ENCODE results near the gene OR52E4. TPM values are rescaled to one million over a fixed set of nuclear protein-coding genes. Genes with fewer than 3 reads are reported as not detected.

The OR52E4 gene
- total RNA-seq, 1 donor from 2014 or later: not detected

DNA sequence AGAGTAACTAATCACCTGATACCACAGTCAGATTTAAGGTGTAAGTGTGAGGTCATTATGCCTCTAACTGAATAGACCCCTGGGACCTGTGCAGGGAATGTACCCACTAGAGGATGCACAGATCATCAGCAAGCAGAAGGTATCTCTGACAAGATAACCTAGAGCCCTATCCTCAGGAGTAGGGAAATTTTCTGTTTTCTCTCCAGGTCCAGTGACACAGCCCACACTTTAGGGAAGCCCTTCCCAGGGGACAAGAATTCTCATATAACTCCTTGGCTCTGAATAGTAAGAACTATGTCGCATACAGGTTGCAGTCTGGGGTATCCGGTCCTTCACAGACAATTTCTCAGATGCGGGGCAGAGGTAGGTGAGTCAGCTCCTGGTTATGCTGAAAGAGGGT, 12.5 kb downstream of the OR52E4 start, which contains the start of gene OR52E5:
TSS of gene OR52E5 (plus strand) at position 301 of the 400 bp plus-strand sequence. CDS start 7,569 bp downstream, outside the sequence.
- H3K9me3 ChIP-seq: no peaks in the 10 kb centered on the region
- H3K36me3 ChIP-seq: no peaks in the 10 kb centered on the region
- no peak within 1 kb of the TSS for H3K4me3 ChIP-seq
- H3K27ac ChIP-seq: no peak within 1 kb of the TSS
- no peaks in the 10 kb centered on the region for H3K27me3 ChIP-seq
- intact Hi-C loops (cut with DNase I): no loop called here
- DNase-seq (ENCODE audit: extremely low spot score in 2 of 2): no peak
- no peaks in the 10 kb centered on the region for H3K4me1 ChIP-seq
- TF ChIP-seq POLR2A (IDR thresholded peaks at IDR 0.05): no peak
- TF ChIP-seq, protein P1, sequence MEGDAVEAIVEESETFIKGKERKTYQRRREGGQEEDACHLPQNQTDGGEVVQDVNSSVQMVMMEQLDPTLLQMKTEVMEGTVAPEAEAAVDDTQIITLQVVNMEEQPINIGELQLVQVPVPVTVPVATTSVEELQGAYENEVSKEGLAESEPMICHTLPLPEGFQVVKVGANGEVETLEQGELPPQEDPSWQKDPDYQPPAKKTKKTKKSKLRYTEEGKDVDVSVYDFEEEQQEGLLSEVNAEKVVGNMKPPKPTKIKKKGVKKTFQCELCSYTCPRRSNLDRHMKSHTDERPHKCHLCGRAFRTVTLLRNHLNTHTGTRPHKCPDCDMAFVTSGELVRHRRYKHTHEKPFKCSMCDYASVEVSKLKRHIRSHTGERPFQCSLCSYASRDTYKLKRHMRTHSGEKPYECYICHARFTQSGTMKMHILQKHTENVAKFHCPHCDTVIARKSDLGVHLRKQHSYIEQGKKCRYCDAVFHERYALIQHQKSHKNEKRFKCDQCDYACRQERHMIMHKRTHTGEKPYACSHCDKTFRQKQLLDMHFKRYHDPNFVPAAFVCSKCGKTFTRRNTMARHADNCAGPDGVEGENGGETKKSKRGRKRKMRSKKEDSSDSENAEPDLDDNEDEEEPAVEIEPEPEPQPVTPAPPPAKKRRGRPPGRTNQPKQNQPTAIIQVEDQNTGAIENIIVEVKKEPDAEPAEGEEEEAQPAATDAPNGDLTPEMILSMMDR (IDR thresholded peaks at IDR 0.05): no peak
- no peak for TF ChIP-seq POLR2AphosphoS5 (IDR thresholded peaks at IDR 0.05; ENCODE audit: insufficient read depth in 1 of 2, low read depth in 1 of 2)

DNA sequence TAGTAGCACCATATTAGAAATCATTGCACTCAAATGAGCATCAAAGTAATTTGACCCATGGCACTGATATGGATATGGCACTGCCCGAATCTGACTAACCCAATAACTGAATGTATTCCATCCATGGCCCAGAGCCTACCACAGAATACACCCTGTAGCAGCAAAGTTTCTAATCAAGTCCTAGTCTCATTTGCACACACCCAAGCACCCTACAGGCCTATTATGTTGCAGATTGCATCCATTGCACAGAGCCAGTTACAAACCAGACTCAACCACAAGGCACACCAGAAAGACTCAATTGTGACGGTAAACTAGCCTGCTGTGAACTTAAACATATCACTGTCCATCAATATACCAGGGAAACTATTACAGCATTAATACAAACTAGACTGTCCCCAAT, 19.1 kb downstream of the OR52E4 start:
- no peaks in the 10 kb centered on the region for H3K9me3 ChIP-seq
- H3K36me3 ChIP-seq: no peaks in the 10 kb centered on the region
- H3K27ac ChIP-seq: no peak overlapping the region
- no peaks in the 10 kb centered on the region for H3K27me3 ChIP-seq
- TF ChIP-seq POLR2AphosphoS5 (IDR thresholded peaks at IDR 0.05; ENCODE audit: insufficient read depth in 1 of 2, low read depth in 1 of 2) (no peak), POLR2A (IDR thresholded peaks at IDR 0.05) (no peak)
- TF ChIP-seq, protein P1 (IDR thresholded peaks at IDR 0.05): no peak
- H3K4me1 ChIP-seq: no peaks in the 10 kb centered on the region
- DNase-seq (ENCODE audit: extremely low spot score in 2 of 2): no peak
- intact Hi-C loops (cut with DNase I): no loop called here
- H3K4me3 ChIP-seq: no peak overlapping the region

DNA sequence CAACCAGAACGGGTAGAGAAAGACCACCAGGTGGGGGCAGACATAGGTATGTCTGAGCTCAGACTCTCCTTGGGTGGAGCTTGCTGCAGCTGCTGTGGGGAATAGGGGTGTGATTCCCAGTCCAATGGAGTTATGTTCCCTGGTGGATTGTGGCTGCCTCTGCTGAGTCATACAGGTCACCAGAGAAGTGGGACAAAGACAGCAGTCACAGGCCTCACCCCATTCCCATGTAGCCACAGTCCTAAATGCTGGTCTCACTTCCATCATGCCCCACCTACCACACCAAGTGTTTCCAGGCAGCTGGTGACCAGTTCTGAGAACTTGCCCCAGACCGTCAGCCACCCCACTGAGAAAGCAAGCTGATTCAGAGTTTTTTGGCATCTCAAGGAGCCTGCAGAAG, 30.1 kb downstream of the OR52E4 start:
- Histone ChIP-seq H3K9me3 (no peaks in the 10 kb centered on the region), H3K4me3 (no peak overlapping the region), H3K27ac (no peak overlapping the region), H3K36me3 (no peaks in the 10 kb centered on the region), H3K27me3 (no peaks in the 10 kb centered on the region), H3K4me1 (no peaks in the 10 kb centered on the region)
- no peak for DNase-seq (ENCODE audit: extremely low spot score in 2 of 2)
- TF ChIP-seq, protein P1 (IDR thresholded peaks at IDR 0.05): no peak
- TF ChIP-seq POLR2AphosphoS5 (IDR thresholded peaks at IDR 0.05; ENCODE audit: insufficient read depth in 1 of 2, low read depth in 1 of 2) (no peak), POLR2A (IDR thresholded peaks at IDR 0.05) (no peak)
- intact Hi-C loops (cut with DNase I): no loop called here

DNA sequence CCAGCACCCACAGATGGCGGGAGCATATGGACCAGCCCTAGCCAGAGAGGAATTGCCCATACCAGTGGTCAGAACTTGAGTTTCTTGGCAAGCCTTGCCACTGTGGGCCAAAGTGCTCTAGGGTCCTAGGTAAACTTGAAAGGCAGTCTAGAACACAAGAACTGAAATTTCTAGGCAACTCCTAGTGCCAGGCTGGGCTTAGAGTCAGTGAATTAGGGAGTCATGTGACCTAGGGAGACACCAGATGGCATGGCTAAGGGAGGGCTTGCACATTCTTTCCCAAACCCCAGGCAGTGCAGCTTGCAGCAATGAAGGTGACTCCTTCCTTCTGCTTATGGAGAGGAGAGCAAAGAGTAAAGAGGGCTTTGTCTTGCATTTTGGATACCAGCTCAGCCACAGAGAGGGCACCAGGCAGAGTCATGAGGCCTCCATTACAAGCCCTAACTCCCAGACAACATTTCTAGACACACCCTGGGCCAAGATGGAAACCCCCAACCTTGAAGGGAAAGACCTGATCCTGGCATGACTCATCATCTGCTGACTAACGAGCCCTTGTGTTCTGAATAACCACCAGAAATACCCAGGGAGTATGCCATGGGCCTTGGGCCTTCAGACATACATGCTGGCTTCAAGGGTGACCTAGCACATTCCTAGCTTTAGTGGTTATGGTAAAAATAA, 42.5 kb downstream of the OR52E4 start:
- H3K27me3 ChIP-seq: no peaks in the 10 kb centered on the region
- H3K4me1 ChIP-seq: no peaks in the 10 kb centered on the region
- no peaks in the 10 kb centered on the region for H3K36me3 ChIP-seq
- intact Hi-C loops (cut with DNase I): no loop called here
- DNase-seq (ENCODE audit: extremely low spot score in 2 of 2): no peak
- no peaks in the 10 kb centered on the region for H3K9me3 ChIP-seq
- TF ChIP-seq POLR2A (IDR thresholded peaks at IDR 0.05) (no peak), POLR2AphosphoS5 (IDR thresholded peaks at IDR 0.05; ENCODE audit: insufficient read depth in 1 of 2, low read depth in 1 of 2) (no peak)
- TF ChIP-seq, protein P1 (IDR thresholded peaks at IDR 0.05): no peak
- no peak overlapping the region for H3K27ac ChIP-seq
- H3K4me3 ChIP-seq: no peak overlapping the region

DNA sequence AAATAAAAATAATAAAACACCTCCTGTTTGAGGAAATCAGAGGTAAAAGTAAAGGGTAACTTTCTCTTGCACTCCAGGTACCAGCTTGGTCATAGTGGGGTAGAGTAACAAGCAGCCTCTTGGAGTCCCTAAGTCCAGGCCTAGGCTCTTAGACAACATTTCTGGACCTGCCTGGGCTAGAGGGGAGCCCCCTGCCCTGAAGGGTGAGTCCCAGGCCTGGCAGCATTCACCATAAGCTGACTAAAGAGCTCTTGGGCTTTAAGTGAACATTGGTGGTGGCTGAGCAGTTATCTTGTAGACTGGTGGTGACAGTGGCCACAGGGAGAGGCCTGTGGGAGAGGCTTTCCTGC, 43.0 kb downstream of the OR52E4 start:
- no peak for DNase-seq (ENCODE audit: extremely low spot score in 2 of 2)
- no peaks in the 10 kb centered on the region for H3K27me3 ChIP-seq
- H3K4me1 ChIP-seq: no peaks in the 10 kb centered on the region
- H3K36me3 ChIP-seq: no peaks in the 10 kb centered on the region
- TF ChIP-seq POLR2AphosphoS5 (IDR thresholded peaks at IDR 0.05; ENCODE audit: insufficient read depth in 1 of 2, low read depth in 1 of 2) (no peak), POLR2A (IDR thresholded peaks at IDR 0.05) (no peak)
- TF ChIP-seq, protein P1 (IDR thresholded peaks at IDR 0.05): no peak
- no peak overlapping the region for H3K4me3 ChIP-seq
- no peaks in the 10 kb centered on the region for H3K9me3 ChIP-seq
- no peak overlapping the region for H3K27ac ChIP-seq
- intact Hi-C loops (cut with DNase I): no loop called here
